ENCODE data around the gene HBM.

Gene HBM

GRCh38 chr16:180681-181564 lies 15.1 kb downstream of the HBM start (continued):
- TF ChIP-seq ZNF366 (tag by site-specific recombination; conservative IDR thresholded peaks at IDR 0.05) (no peak), ZNF600 (tag by site-specific recombination; IDR thresholded peaks at IDR 0.05) (peak; percentile 67), ZBTB20 (tag by site-specific recombination; IDR thresholded peaks at IDR 0.05) (peak; percentile 52), ZNF274 (IDR thresholded peaks at IDR 0.05; ENCODE audit: low read length) (no peak), ZNF274 (tag by site-specific recombination; IDR thresholded peaks at IDR 0.05; ENCODE audit: borderline replicate concordance) (no peak), ZNF341 (tag by site-specific recombination; IDR thresholded peaks at IDR 0.05; ENCODE audit: low read depth) (peak; percentile 55), ZNF560 (tag by site-specific recombination; IDR thresholded peaks at IDR 0.05; ENCODE audit: borderline replicate concordance) (no peak), ZNF529 (tag by site-specific recombination; IDR thresholded peaks at IDR 0.05; ENCODE audit: insufficient replicate concordance) (no peak), KLF9 (tag by site-specific recombination; IDR thresholded peaks at IDR 0.05; ENCODE audit: low read depth) (peak; percentile 82), KLF1 (tag by site-specific recombination; IDR thresholded peaks at IDR 0.05) (peak; percentile 64), PBX3 (CRISPR knock-in tag; IDR thresholded peaks at IDR 0.05) (0 out of 2 replicates have a peak, but pooled peaks have one; percentile 40), ZBTB7A (tag by site-specific recombination; IDR thresholded peaks at IDR 0.05; ENCODE audit: low read depth) (0 out of 2 replicates have a peak, but pooled peaks have one; percentile 10), SALL2 (tag by site-specific recombination; IDR thresholded peaks at IDR 0.05; ENCODE audit: borderline replicate concordance) (no peak), ZNF501 (tag by site-specific recombination; IDR thresholded peaks at IDR 0.05) (peak; percentile 89), ZEB2 (tag by site-specific recombination; IDR thresholded peaks at IDR 0.05) (peak; percentile 86; the same call in 1 of the 2 replicates), KLF16 (tag by site-specific recombination; IDR thresholded peaks at IDR 0.05) (peak; percentile 62; the same call in 1 of the 2 replicates), OSR2 (tag by site-specific recombination; IDR thresholded peaks at IDR 0.05) (peak; percentile 25), ZNF155 (tag by site-specific recombination; IDR thresholded peaks at IDR 0.05) (no peak), KLF10 (tag by site-specific recombination; IDR thresholded peaks at IDR 0.05) (peak; percentile 76), ZNF837 (tag by site-specific recombination; IDR thresholded peaks at IDR 0.05) (0 out of 2 replicates have a peak, but pooled peaks have one; percentile 22), SCRT2 (tag by site-specific recombination; IDR thresholded peaks at IDR 0.05) (peak; percentile 67), ZNF302 (tag by site-specific recombination; IDR thresholded peaks at IDR 0.05; ENCODE audit: low read depth) (no peak), ZNF324 (tag by site-specific recombination; IDR thresholded peaks at IDR 0.05) (no peak)
- TF ChIP-seq, protein P1, sequence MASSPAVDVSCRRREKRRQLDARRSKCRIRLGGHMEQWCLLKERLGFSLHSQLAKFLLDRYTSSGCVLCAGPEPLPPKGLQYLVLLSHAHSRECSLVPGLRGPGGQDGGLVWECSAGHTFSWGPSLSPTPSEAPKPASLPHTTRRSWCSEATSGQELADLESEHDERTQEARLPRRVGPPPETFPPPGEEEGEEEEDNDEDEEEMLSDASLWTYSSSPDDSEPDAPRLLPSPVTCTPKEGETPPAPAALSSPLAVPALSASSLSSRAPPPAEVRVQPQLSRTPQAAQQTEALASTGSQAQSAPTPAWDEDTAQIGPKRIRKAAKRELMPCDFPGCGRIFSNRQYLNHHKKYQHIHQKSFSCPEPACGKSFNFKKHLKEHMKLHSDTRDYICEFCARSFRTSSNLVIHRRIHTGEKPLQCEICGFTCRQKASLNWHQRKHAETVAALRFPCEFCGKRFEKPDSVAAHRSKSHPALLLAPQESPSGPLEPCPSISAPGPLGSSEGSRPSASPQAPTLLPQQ (tag by site-specific recombination; IDR thresholded peaks at IDR 0.05) = peak; percentile 98
- TF ChIP-seq, protein P2, sequence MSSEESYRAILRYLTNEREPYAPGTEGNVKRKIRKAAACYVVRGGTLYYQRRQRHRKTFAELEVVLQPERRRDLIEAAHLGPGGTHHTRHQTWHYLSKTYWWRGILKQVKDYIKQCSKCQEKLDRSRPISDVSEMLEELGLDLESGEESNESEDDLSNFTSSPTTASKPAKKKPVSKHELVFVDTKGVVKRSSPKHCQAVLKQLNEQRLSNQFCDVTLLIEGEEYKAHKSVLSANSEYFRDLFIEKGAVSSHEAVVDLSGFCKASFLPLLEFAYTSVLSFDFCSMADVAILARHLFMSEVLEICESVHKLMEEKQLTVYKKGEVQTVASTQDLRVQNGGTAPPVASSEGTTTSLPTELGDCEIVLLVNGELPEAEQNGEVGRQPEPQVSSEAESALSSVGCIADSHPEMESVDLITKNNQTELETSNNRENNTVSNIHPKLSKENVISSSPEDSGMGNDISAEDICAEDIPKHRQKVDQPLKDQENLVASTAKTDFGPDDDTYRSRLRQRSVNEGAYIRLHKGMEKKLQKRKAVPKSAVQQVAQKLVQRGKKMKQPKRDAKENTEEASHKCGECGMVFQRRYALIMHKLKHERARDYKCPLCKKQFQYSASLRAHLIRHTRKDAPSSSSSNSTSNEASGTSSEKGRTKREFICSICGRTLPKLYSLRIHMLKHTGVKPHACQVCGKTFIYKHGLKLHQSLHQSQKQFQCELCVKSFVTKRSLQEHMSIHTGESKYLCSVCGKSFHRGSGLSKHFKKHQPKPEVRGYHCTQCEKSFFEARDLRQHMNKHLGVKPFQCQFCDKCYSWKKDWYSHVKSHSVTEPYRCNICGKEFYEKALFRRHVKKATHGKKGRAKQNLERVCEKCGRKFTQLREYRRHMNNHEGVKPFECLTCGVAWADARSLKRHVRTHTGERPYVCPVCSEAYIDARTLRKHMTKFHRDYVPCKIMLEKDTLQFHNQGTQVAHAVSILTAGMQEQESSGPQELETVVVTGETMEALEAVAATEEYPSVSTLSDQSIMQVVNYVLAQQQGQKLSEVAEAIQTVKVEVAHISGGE (tag by site-specific recombination; conservative IDR thresholded peaks at IDR 0.05; ENCODE audit: low read depth) = no peak
- TF ChIP-seq, protein P3, sequence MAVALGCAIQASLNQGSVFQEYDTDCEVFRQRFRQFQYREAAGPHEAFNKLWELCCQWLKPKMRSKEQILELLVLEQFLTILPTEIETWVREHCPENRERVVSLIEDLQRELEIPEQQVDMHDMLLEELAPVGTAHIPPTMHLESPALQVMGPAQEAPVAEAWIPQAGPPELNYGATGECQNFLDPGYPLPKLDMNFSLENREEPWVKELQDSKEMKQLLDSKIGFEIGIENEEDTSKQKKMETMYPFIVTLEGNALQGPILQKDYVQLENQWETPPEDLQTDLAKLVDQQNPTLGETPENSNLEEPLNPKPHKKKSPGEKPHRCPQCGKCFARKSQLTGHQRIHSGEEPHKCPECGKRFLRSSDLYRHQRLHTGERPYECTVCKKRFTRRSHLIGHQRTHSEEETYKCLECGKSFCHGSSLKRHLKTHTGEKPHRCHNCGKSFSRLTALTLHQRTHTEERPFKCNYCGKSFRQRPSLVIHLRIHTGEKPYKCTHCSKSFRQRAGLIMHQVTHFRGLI (tag by site-specific recombination; IDR thresholded peaks at IDR 0.05) = no peak
- TF ChIP-seq, protein P4, sequence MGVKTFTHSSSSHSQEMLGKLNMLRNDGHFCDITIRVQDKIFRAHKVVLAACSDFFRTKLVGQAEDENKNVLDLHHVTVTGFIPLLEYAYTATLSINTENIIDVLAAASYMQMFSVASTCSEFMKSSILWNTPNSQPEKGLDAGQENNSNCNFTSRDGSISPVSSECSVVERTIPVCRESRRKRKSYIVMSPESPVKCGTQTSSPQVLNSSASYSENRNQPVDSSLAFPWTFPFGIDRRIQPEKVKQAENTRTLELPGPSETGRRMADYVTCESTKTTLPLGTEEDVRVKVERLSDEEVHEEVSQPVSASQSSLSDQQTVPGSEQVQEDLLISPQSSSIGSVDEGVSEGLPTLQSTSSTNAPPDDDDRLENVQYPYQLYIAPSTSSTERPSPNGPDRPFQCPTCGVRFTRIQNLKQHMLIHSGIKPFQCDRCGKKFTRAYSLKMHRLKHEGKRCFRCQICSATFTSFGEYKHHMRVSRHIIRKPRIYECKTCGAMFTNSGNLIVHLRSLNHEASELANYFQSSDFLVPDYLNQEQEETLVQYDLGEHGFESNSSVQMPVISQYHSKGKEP (tag by site-specific recombination; IDR thresholded peaks at IDR 0.05) = peak; percentile 60; the same call in 1 of the 2 replicates
- TF ChIP-seq, protein P5, sequence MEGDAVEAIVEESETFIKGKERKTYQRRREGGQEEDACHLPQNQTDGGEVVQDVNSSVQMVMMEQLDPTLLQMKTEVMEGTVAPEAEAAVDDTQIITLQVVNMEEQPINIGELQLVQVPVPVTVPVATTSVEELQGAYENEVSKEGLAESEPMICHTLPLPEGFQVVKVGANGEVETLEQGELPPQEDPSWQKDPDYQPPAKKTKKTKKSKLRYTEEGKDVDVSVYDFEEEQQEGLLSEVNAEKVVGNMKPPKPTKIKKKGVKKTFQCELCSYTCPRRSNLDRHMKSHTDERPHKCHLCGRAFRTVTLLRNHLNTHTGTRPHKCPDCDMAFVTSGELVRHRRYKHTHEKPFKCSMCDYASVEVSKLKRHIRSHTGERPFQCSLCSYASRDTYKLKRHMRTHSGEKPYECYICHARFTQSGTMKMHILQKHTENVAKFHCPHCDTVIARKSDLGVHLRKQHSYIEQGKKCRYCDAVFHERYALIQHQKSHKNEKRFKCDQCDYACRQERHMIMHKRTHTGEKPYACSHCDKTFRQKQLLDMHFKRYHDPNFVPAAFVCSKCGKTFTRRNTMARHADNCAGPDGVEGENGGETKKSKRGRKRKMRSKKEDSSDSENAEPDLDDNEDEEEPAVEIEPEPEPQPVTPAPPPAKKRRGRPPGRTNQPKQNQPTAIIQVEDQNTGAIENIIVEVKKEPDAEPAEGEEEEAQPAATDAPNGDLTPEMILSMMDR (tag by site-specific recombination; IDR thresholded peaks at IDR 0.05) = no peak; the same call in 1 of the 2 replicates

Measured in HEK293 (cell line).